CD4-positive, alpha-beta T cell treated with Interleukin-1 beta for 1 hour (primary cell): ENCODE measurements around the gene CCDC107.

Source experiments
- DNase-seq, 2 donors: peaks; one replicate each; pipeline ENCODE4 v3.0.0-alpha.2; 2020 to 2022

The CCDC107 gene

GRCh38 chr9:35705836-35706430 is 47.8 kb downstream of the CCDC107 start:
- DNase-seq: no peak

GRCh38 chr9:35706951-35707350 is 48.9 kb downstream of the CCDC107 start:
- no peak for DNase-seq

GRCh38 chr9:35708146-35708545 is 50.1 kb downstream of the CCDC107 start:
- no peak for DNase-seq

- DNase-seq: no peak
These were observed 52.9 kb downstream of the CCDC107 start for GRCh38 chr9:35710818-35711500.
